ENCODE data around the gene SCN9A. TPM values are rescaled to one million over a fixed set of nuclear protein-coding genes. Genes with fewer than 3 reads are reported as not detected.
A peak's percentile ranks its signal among the peaks of the same experiment; 100 is the strongest.
"Not testable (repeated sequence)": the region's sequence is repeated elsewhere in the genome, so short reads cannot be mapped to it uniquely, and the experiment has no call there.

The SCN9A gene
- total RNA-seq, 1 donor from 2014 or later: 7.8 TPM

- peak; percentile 87 for FAIRE-seq
- TF ChIP-seq, protein P1, sequence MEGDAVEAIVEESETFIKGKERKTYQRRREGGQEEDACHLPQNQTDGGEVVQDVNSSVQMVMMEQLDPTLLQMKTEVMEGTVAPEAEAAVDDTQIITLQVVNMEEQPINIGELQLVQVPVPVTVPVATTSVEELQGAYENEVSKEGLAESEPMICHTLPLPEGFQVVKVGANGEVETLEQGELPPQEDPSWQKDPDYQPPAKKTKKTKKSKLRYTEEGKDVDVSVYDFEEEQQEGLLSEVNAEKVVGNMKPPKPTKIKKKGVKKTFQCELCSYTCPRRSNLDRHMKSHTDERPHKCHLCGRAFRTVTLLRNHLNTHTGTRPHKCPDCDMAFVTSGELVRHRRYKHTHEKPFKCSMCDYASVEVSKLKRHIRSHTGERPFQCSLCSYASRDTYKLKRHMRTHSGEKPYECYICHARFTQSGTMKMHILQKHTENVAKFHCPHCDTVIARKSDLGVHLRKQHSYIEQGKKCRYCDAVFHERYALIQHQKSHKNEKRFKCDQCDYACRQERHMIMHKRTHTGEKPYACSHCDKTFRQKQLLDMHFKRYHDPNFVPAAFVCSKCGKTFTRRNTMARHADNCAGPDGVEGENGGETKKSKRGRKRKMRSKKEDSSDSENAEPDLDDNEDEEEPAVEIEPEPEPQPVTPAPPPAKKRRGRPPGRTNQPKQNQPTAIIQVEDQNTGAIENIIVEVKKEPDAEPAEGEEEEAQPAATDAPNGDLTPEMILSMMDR (IDR thresholded peaks at IDR 0.05; ENCODE audit: insufficient read depth, low read depth, low read length): no peak
- TF ChIP-seq EZH2 (IDR thresholded peaks at IDR 0.05; ENCODE audit: insufficient read depth, low read length): no peak
- peak; percentile 95 for DNase-seq (ENCODE audit: low read depth)
- Mint-ChIP-seq H3K9me3 (ENCODE audit: unreplicated experiment) (no peaks in the 10 kb centered on the region), H3K4me1 (ENCODE audit: low read depth, unreplicated experiment) (peaks cover 17% of the 10 kb centered on the region), H3K27ac (ENCODE audit: unreplicated experiment) (peak overlapping the region; percentile 99), H3K27me3 (ENCODE audit: low read depth, unreplicated experiment) (no peaks in the 10 kb centered on the region), H3K4me3 (ENCODE audit: unreplicated experiment) (no peak overlapping the region), H3K36me3 (ENCODE audit: low read depth, unreplicated experiment) (no peaks in the 10 kb centered on the region)
- no peaks in the 10 kb centered on the region for H3K36me3 ChIP-seq (ENCODE audit: insufficient read depth, low read length)
- H3K27me3 ChIP-seq (ENCODE audit: insufficient read depth, low read length): no peaks in the 10 kb centered on the region
- H3K9me3 ChIP-seq (ENCODE audit: insufficient read depth, low read depth, low read length): no peaks in the 10 kb centered on the region
- no peaks in the 10 kb centered on the region for H4K20me1 ChIP-seq (ENCODE audit: insufficient read depth, low read length)
- peak overlapping the region; percentile 89 for H3K27ac ChIP-seq (ENCODE audit: low read depth, low read length)
- H3K4me2 ChIP-seq (ENCODE audit: low read length): peak overlapping the region; percentile 74
- H3K4me1 ChIP-seq (ENCODE audit: insufficient read depth, low read length): peaks cover 18% of the 10 kb centered on the region
- peak overlapping the region; percentile 29 for H2AFZ ChIP-seq (ENCODE audit: low read depth, low read length)
- peak overlapping the region; percentile 27 for H3K4me3 ChIP-seq (ENCODE audit: insufficient read depth, low read depth, low read length)
- no peaks in the 10 kb centered on the region for H3K79me2 ChIP-seq (ENCODE audit: insufficient read depth, low read length)
- H3K9ac ChIP-seq (ENCODE audit: low read length): peak overlapping the region; percentile 76
Observed at GRCh38 chr2:166411473-166412230, 35.9 kb upstream of the SCN9A start.

GRCh38 chr2:166410828-166411472 is 35.2 kb upstream of the SCN9A start:
- H3K9ac ChIP-seq (ENCODE audit: low read length): peak overlapping the region; percentile 76
- H3K4me3 ChIP-seq (ENCODE audit: insufficient read depth, low read depth, low read length): peak overlapping the region; percentile 27
- H3K36me3 ChIP-seq (ENCODE audit: insufficient read depth, low read length): no peaks in the 10 kb centered on the region
- no peaks in the 10 kb centered on the region for H4K20me1 ChIP-seq (ENCODE audit: insufficient read depth, low read length)
- no peaks in the 10 kb centered on the region for H3K79me2 ChIP-seq (ENCODE audit: insufficient read depth, low read length)
- no peaks in the 10 kb centered on the region for H3K9me3 ChIP-seq (ENCODE audit: insufficient read depth, low read depth, low read length)
- H3K27me3 ChIP-seq (ENCODE audit: insufficient read depth, low read length): no peaks in the 10 kb centered on the region
- H3K36me3 Mint-ChIP-seq (ENCODE audit: low read depth, unreplicated experiment): no peaks in the 10 kb centered on the region
- peaks cover 17% of the 10 kb centered on the region for H3K4me1 Mint-ChIP-seq (ENCODE audit: low read depth, unreplicated experiment)
- TF ChIP-seq EZH2 (IDR thresholded peaks at IDR 0.05; ENCODE audit: insufficient read depth, low read length): no peak
- TF ChIP-seq, protein P1 (IDR thresholded peaks at IDR 0.05; ENCODE audit: insufficient read depth, low read depth, low read length): no peak
- H3K9me3 Mint-ChIP-seq (ENCODE audit: unreplicated experiment): no peaks in the 10 kb centered on the region
- peak overlapping the region; percentile 8 for H2AFZ ChIP-seq (ENCODE audit: low read depth, low read length)
- H3K4me2 ChIP-seq (ENCODE audit: low read length): peak overlapping the region; percentile 74
- H3K27ac ChIP-seq (ENCODE audit: low read depth, low read length): peak overlapping the region; percentile 89
- peaks cover 18% of the 10 kb centered on the region for H3K4me1 ChIP-seq (ENCODE audit: insufficient read depth, low read length)
- H3K4me3 Mint-ChIP-seq (ENCODE audit: unreplicated experiment): no peak overlapping the region
- no peak for FAIRE-seq
- H3K27me3 Mint-ChIP-seq (ENCODE audit: low read depth, unreplicated experiment): no peaks in the 10 kb centered on the region
- peak; percentile 97 for DNase-seq (ENCODE audit: low read depth)
- peak overlapping the region; percentile 99 for H3K27ac Mint-ChIP-seq (ENCODE audit: unreplicated experiment)

GRCh38 chr2:166407746-166408145 is 32.0 kb upstream of the SCN9A start:
- H3K9me3 Mint-ChIP-seq (ENCODE audit: unreplicated experiment); H3K79me2 ChIP-seq (ENCODE audit: insufficient read depth, low read length); H3K4me2 ChIP-seq (ENCODE audit: low read length); H3K27me3 Mint-ChIP-seq (ENCODE audit: low read depth, unreplicated experiment); H4K20me1 ChIP-seq (ENCODE audit: insufficient read depth, low read length); H3K27ac Mint-ChIP-seq (ENCODE audit: unreplicated experiment); H3K4me3 ChIP-seq (ENCODE audit: insufficient read depth, low read depth, low read length); FAIRE-seq; DNase-seq (ENCODE audit: low read depth); H3K4me3 Mint-ChIP-seq (ENCODE audit: unreplicated experiment); H3K36me3 ChIP-seq (ENCODE audit: insufficient read depth, low read length); H3K27me3 ChIP-seq (ENCODE audit: insufficient read depth, low read length); H2AFZ ChIP-seq (ENCODE audit: low read depth, low read length); H3K9ac ChIP-seq (ENCODE audit: low read length); H3K9me3 ChIP-seq (ENCODE audit: insufficient read depth, low read depth, low read length); H3K27ac ChIP-seq (ENCODE audit: low read depth, low read length); H3K36me3 Mint-ChIP-seq (ENCODE audit: low read depth, unreplicated experiment): not testable (repeated sequence)
- peaks cover 15% of the 10 kb centered on the region for H3K4me1 Mint-ChIP-seq (ENCODE audit: low read depth, unreplicated experiment)
- peaks cover 18% of the 10 kb centered on the region for H3K4me1 ChIP-seq (ENCODE audit: insufficient read depth, low read length)
